Right atrium auricular region (tissue), 2 donors: ENCODE results near the gene TRAK1. TPM values are rescaled to one million over a fixed set of nuclear protein-coding genes. Genes with fewer than 3 reads are reported as not detected.

Source experiments
- DNase-seq: peaks from one replicate; pipeline ENCODE4 v3.0.0-alpha.2; 2019; ENCODE audit warnings: low spot score
- H3K27ac ChIP-seq, 2 donors: fragments of 200-600 bp; sonication (generic); 1 replicate in 1 of 2; 2 replicates in 1 of 2; pipeline ENCODE4 v1.5.1; 2016 to 2019
- H3K27me3 ChIP-seq, 2 donors: fragments of 200-600 bp; sonication (generic); one replicate each; pipeline versions ENCODE4 v1.5.1 to v1.6.0; 2017 to 2019
- H3K36me3 ChIP-seq: fragments of 200-600 bp; sonication (generic); one replicate; pipeline ENCODE4 v1.5.1; 2016
- H3K4me1 ChIP-seq, 2 donors: fragments of 200-600 bp; sonication (generic); one replicate each; pipeline versions ENCODE4 v1.5.1 to v1.6.0; 2017 to 2019
- H3K4me3 ChIP-seq, 2 donors: fragments of 200-600 bp; sonication (generic); 1 replicate in 1 of 2; 2 replicates in 1 of 2; pipeline ENCODE4 v1.5.1; 2017 to 2019; ENCODE audit warnings: mild to moderate bottlenecking in 1 of 2, moderate library complexity in 1 of 2
- H3K9me3 ChIP-seq, 2 donors: fragments of 200-600 bp; sonication (generic); one replicate each; pipeline ENCODE4 v1.5.1; 2019
- CTCF ChIP-seq, 2 donors: fragments of 200-600 bp; sonication (generic); IDR thresholded peaks; one replicate each; pipeline ENCODE4 v1.5.1; 2019; ENCODE audit warnings: antibody characterized with exemption in 2 of 2
- total RNA-seq, 2 donors: library from RNA; depleted of rRNA; stranded (reverse); fragments of >200 nt; gene quantifications; one replicate each; pipeline ENCODE4 v1.1.0, GENCODE V29; 2016

TRAK1 gene
- total RNA-seq, 2 donors from 2014 or later: 172 to 259 TPM

DNA sequence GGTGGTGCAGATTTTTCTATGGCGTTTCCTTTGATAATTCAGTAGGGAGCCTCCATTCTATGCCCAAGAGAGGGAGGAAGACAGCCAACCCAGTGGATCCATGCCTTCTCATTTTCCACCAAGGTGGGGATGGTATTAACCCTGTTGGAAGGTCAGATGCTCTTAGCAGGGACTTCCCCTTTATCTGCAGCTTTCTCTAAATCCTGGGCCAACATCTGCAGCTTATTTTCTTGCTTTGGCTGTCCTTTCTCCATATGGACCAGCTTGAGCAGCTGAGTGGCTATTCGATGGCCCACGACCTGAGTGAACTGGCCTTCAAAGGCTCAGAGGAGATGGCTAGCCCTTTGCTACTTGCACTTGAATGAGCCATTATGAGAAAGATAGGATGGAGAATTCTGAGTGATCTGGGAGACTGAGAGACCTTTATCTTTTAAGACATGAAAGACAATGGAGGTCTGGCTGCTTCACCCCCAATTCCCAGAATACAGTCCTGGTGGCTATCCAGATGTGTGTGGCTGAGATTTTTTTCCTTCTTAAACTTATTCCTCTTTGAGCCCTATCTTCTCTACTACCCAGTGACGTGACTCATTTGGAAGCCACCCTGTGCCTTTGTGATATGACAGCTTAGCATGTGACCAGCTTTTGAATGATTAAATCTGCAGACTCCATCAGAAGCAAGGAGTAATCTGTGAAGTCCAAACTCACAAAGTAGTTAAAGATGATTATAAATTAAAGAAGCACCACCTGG, 39.6 kb upstream of the TRAK1 start:
- Histone ChIP-seq H3K4me1 (peaks cover 0 to 74% of the 10 kb centered on the region in 2 donors), H3K27ac (peak overlapping the region; percentile 82 to 90), H3K27me3 (no peaks in the 10 kb centered on the region), H3K4me3 (no peak overlapping the region), H3K9me3 (no peaks in the 10 kb centered on the region), H3K36me3 (no peaks in the 10 kb centered on the region)
- no peak for TF ChIP-seq CTCF (IDR thresholded peaks at IDR 0.05)
- peak; percentile 68 for DNase-seq

DNA sequence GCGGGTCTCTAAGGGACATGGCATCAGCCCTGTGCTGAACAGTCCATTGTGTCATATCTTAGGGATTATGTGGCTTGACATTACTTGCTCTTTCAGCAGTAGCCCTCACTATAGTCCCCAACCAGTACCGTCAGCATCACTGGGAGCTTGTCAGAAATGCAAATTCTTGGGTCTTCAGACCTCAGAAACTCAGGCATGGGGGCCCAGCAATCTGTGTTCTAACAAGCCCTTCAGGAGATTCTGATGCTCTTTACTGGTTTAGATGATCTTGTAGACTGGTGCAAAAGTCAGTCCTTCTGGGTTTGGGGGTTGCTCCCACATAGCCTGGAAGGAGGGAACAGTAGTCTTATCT, 39.0 kb upstream of the TRAK1 start:
- DNase-seq: peak; percentile 55
- H3K27ac ChIP-seq: peak overlapping the region; percentile 82 to 90
- H3K9me3 ChIP-seq: no peaks in the 10 kb centered on the region
- peaks cover 0 to 71% of the 10 kb centered on the region in 2 donors for H3K4me1 ChIP-seq
- no peak for TF ChIP-seq CTCF (IDR thresholded peaks at IDR 0.05)
- no peaks in the 10 kb centered on the region for H3K27me3 ChIP-seq
- no peak overlapping the region for H3K4me3 ChIP-seq
- H3K36me3 ChIP-seq: no peaks in the 10 kb centered on the region

- Histone ChIP-seq H3K9me3 (no peaks in the 10 kb centered on the region), H3K27me3 (no peaks in the 10 kb centered on the region), H3K4me3 (no peak overlapping the region), H3K4me1 (peaks cover 0 to 77% of the 10 kb centered on the region in 2 donors), H3K36me3 (no peaks in the 10 kb centered on the region), H3K27ac (peak overlapping the region; percentile 82 to 90)
- peak in 1 of 2 donors; percentile 54 for TF ChIP-seq CTCF (IDR thresholded peaks at IDR 0.05)
- DNase-seq: peak; percentile 57
Observed at GRCh38 chr3:42052484-42053351, 38.4 kb upstream of the TRAK1 start.

DNA sequence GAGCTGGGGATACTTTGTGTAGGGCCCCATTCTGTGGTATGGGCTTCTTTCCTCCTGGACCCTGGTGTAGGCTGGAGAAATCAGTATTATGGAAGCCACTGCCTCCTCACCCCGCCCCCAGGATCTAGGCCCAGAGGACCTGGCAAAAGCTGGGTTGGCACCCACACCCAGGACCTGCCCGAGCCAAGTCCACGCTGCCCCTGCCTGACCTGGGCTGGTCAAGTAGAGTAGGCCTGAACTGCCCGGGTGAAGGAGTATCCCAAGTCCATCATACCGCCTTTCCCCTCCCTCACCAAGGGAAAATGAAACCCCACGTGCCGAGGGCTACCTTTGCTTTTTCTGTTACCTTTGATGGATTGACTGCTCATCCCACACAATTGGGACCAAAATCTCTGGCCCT, 37.7 kb upstream of the TRAK1 start:
- no peaks in the 10 kb centered on the region for H3K27me3 ChIP-seq
- no peaks in the 10 kb centered on the region for H3K36me3 ChIP-seq
- no peaks in the 10 kb centered on the region for H3K9me3 ChIP-seq
- no peak for TF ChIP-seq CTCF (IDR thresholded peaks at IDR 0.05)
- H3K4me3 ChIP-seq: no peak overlapping the region
- H3K27ac ChIP-seq: peak overlapping the region; percentile 82 to 90
- peaks cover 0 to 76% of the 10 kb centered on the region in 2 donors for H3K4me1 ChIP-seq
- peak; percentile 58 for DNase-seq

DNA sequence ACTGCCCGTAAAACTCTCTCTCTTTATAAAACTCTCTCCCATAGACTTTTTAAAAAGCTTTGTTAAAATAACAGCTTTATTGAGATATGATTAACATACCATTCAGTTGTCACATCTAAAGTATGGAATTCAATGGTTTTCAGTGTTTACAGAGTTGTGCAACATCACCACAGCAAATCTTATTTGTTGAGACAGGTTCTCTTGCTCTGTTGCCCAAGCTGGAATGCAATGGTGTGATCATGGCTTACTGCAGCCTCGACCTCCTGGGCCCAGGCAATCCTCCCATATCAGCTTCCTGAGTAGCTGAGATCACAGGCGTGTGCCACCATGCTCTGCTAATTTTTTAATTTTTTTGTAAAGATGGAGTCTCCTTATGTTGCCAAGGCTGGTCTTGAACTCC, 35.9 kb upstream of the TRAK1 start:
- H3K36me3 ChIP-seq: no peaks in the 10 kb centered on the region
- H3K27me3 ChIP-seq: no peaks in the 10 kb centered on the region
- no peaks in the 10 kb centered on the region for H3K9me3 ChIP-seq
- H3K4me3 ChIP-seq: no peak overlapping the region
- H3K27ac ChIP-seq: peak overlapping the region in 1 of 2 donors; percentile 90
- TF ChIP-seq CTCF (IDR thresholded peaks at IDR 0.05): no peak
- H3K4me1 ChIP-seq: peaks cover 0 to 78% of the 10 kb centered on the region in 2 donors
- no peak for DNase-seq
